Activated naive CD4-positive, alpha-beta T cell treated with anti-CD3 and anti-CD28 coated beads for 36 hours (primary cell): ENCODE measurements around the gene ARMC3. TPM values are rescaled to one million over a fixed set of nuclear protein-coding genes. Genes with fewer than 3 reads are reported as not detected.

Experiments
- CTCF ChIA-PET: fragments of 350-600 bp; sonication (Branson Sonifier 250); formaldehyde crosslinking; loops from one replicate; lab custom pipeline; 2021; ENCODE audit warnings: antibody characterized with exemption; lab: Charles Lee
- DNase-seq: peaks from one replicate; pipeline ENCODE4 v3.0.0-alpha.2; 2020
- H3K27ac Mint-ChIP-seq: one replicate; pipeline ENCODE4 v1.8.0; 2021; ENCODE audit warnings: mild to moderate bottlenecking, mixed read lengths
- H3K27me3 Mint-ChIP-seq: one replicate; pipeline ENCODE4 v1.8.0; 2021; ENCODE audit warnings: low read depth, mixed read lengths
- H3K36me3 Mint-ChIP-seq: one replicate; pipeline ENCODE4 v1.8.0; 2021; ENCODE audit warnings: low read depth, mixed read lengths
- H3K4me1 Mint-ChIP-seq: one replicate; pipeline ENCODE4 v1.8.0; 2021; ENCODE audit warnings: low read depth, mixed read lengths
- H3K4me3 Mint-ChIP-seq: one replicate; pipeline ENCODE4 v1.8.0; 2021; ENCODE audit warnings: mild to moderate bottlenecking, moderate library complexity, mixed read lengths
- H3K9me3 Mint-ChIP-seq: one replicate; pipeline ENCODE4 v1.8.0; 2021; ENCODE audit warnings: mixed read lengths
- intact Hi-C: fragments of 100-400 bp; cut with micrococcal nuclease; formaldehyde crosslinking; loops from one replicate; pipeline ENCODE4 v1.15.1; 2023
- total RNA-seq, 2 experiments: library from RNA; stranded (reverse); gene quantifications; one replicate each; pipeline ENCODE4 v1.2.3, GENCODE V29; 2021

ARMC3 gene
- total RNA-seq, 2 experiments from 2014 or later: not detected

GRCh38 chr10:22980822-22981221 is 53.0 kb downstream of the ARMC3 start:
- Mint-ChIP-seq H3K27me3 (peaks cover 3% of the 10 kb centered on the region), H3K36me3 (no peaks in the 10 kb centered on the region), H3K9me3 (no peaks in the 10 kb centered on the region), H3K27ac (no peak overlapping the region), H3K4me1 (no peaks in the 10 kb centered on the region), H3K4me3 (no peak overlapping the region)
- intact Hi-C loops: no loop called here
- CTCF ChIA-PET: interaction anchor here (1.1 kb wide), 1 partner anchor 8 kb away, joined by 5 read pairs; no protein-coding TSS in a partner anchor
- DNase-seq: no peak

- Mint-ChIP-seq H3K9me3 (no peaks in the 10 kb centered on the region), H3K27ac (no peak overlapping the region), H3K27me3 (no peaks in the 10 kb centered on the region), H3K4me3 (no peak overlapping the region), H3K36me3 (no peaks in the 10 kb centered on the region), H3K4me1 (peaks cover 3% of the 10 kb centered on the region)
- CTCF ChIA-PET: no interaction called here
- DNase-seq: no peak
- intact Hi-C loops: no loop called here
These were observed 56.2 kb downstream of the ARMC3 start for GRCh38 chr10:22984066-22984465.

GRCh38 chr10:22986771-22987542 is 59.1 kb downstream of the ARMC3 start:
- Mint-ChIP-seq H3K9me3 (no peaks in the 10 kb centered on the region), H3K4me3 (no peak overlapping the region), H3K27ac (no peak overlapping the region), H3K36me3 (no peaks in the 10 kb centered on the region), H3K27me3 (no peaks in the 10 kb centered on the region), H3K4me1 (peaks cover 9% of the 10 kb centered on the region)
- CTCF ChIA-PET: interaction anchor here (0.6 to 4.2 kb wide), 6 partner anchors 17 to 433 kb away, joined by 3 to 40 read pairs (median 5); no protein-coding TSS in a partner anchor
- intact Hi-C loops: loop anchor here (1.0 to 5.0 kb wide), 6 partner anchors 275 to 998 kb away; partner anchors contain the start of genes COMMD3 and PIP4K2A
- no peak for DNase-seq

- intact Hi-C loops: loop anchor here (1.0 to 5.0 kb wide), 12 partner anchors 80 to 1710 kb away; partner anchors contain the start of genes COMMD3, DNAJC1 and PIP4K2A
- CTCF ChIA-PET: interaction anchor here (0.6 to 4.2 kb wide), 34 partner anchors 8 to 1997 kb away, joined by 3 to 40 read pairs (median 4); no protein-coding TSS in a partner anchor
- Mint-ChIP-seq H3K36me3 (no peaks in the 10 kb centered on the region), H3K9me3 (no peaks in the 10 kb centered on the region), H3K4me3 (no peak overlapping the region), H3K4me1 (peaks cover 11% of the 10 kb centered on the region), H3K27ac (no peak overlapping the region), H3K27me3 (no peaks in the 10 kb centered on the region)
- DNase-seq: peak; percentile 82
These were observed 60.9 kb downstream of the ARMC3 start for GRCh38 chr10:22988581-22989360.

- Mint-ChIP-seq H3K36me3 (no peaks in the 10 kb centered on the region), H3K27me3 (no peaks in the 10 kb centered on the region), H3K9me3 (no peaks in the 10 kb centered on the region), H3K4me1 (peaks cover 11% of the 10 kb centered on the region), H3K27ac (no peak overlapping the region), H3K4me3 (no peak overlapping the region)
- intact Hi-C loops: no loop called here
- no peak for DNase-seq
- CTCF ChIA-PET: interaction anchor here (0.7 to 4.2 kb wide), 8 partner anchors 137 to 997 kb away, joined by 3 to 40 read pairs (median 6); no protein-coding TSS in a partner anchor
These were observed 62.6 kb downstream of the ARMC3 start for GRCh38 chr10:22990443-22990842.

- intact Hi-C loops: loop anchor here (1.0 kb wide), 1 partner anchor 76 kb away; no protein-coding TSS in a partner anchor
- peaks cover 11% of the 10 kb centered on the region for H3K4me1 Mint-ChIP-seq
- no peaks in the 10 kb centered on the region for H3K36me3 Mint-ChIP-seq
- H3K9me3 Mint-ChIP-seq: no peaks in the 10 kb centered on the region
- no peak overlapping the region for H3K27ac Mint-ChIP-seq
- no peak overlapping the region for H3K4me3 Mint-ChIP-seq
- H3K27me3 Mint-ChIP-seq: peaks cover 3% of the 10 kb centered on the region
- CTCF ChIA-PET: no interaction called here
- DNase-seq: peak; percentile 69
These were observed 64.2 kb downstream of the ARMC3 start for GRCh38 chr10:22992075-22992474.

GRCh38 chr10:22992621-22993020 is 64.8 kb downstream of the ARMC3 start:
- Mint-ChIP-seq H3K36me3 (no peaks in the 10 kb centered on the region), H3K4me1 (peaks cover 11% of the 10 kb centered on the region), H3K27ac (no peak overlapping the region), H3K4me3 (no peak overlapping the region), H3K9me3 (no peaks in the 10 kb centered on the region), H3K27me3 (peaks cover 3% of the 10 kb centered on the region)
- no peak for DNase-seq
- intact Hi-C loops: loop anchor here (1.0 kb wide), 1 partner anchor 76 kb away; no protein-coding TSS in a partner anchor
- CTCF ChIA-PET: no interaction called here

- CTCF ChIA-PET: no interaction called here
- H3K27ac Mint-ChIP-seq: no peak overlapping the region
- no peaks in the 10 kb centered on the region for H3K36me3 Mint-ChIP-seq
- peaks cover 11% of the 10 kb centered on the region for H3K4me1 Mint-ChIP-seq
- intact Hi-C loops: no loop called here
- no peak overlapping the region for H3K4me3 Mint-ChIP-seq
- H3K27me3 Mint-ChIP-seq: peaks cover 3% of the 10 kb centered on the region
- no peak for DNase-seq
- no peaks in the 10 kb centered on the region for H3K9me3 Mint-ChIP-seq
These were observed 65.5 kb downstream of the ARMC3 start for GRCh38 chr10:22993314-22993713.

- no peak overlapping the region for H3K4me3 Mint-ChIP-seq
- intact Hi-C loops: no loop called here
- CTCF ChIA-PET: interaction anchor here (1.3 kb wide), 1 partner anchor 8 kb away, joined by 4 read pairs; no protein-coding TSS in a partner anchor
- H3K36me3 Mint-ChIP-seq: no peaks in the 10 kb centered on the region
- DNase-seq: no peak
- peaks cover 3% of the 10 kb centered on the region for H3K27me3 Mint-ChIP-seq
- no peak overlapping the region for H3K27ac Mint-ChIP-seq
- H3K9me3 Mint-ChIP-seq: no peaks in the 10 kb centered on the region
- H3K4me1 Mint-ChIP-seq: peaks cover 1% of the 10 kb centered on the region
These were observed 69.2 kb downstream of the ARMC3 start for GRCh38 chr10:22997096-22997495.

- no peak overlapping the region for H3K4me3 Mint-ChIP-seq
- no peaks in the 10 kb centered on the region for H3K4me1 Mint-ChIP-seq
- no peaks in the 10 kb centered on the region for H3K36me3 Mint-ChIP-seq
- intact Hi-C loops: no loop called here
- H3K27me3 Mint-ChIP-seq: peaks cover 3% of the 10 kb centered on the region
- H3K9me3 Mint-ChIP-seq: no peaks in the 10 kb centered on the region
- no peak for DNase-seq
- CTCF ChIA-PET: interaction anchor here (1.3 kb wide), 1 partner anchor 9 kb away, joined by 4 read pairs; no protein-coding TSS in a partner anchor
- H3K27ac Mint-ChIP-seq: no peak overlapping the region
These were observed 70.2 kb downstream of the ARMC3 start for GRCh38 chr10:22998091-22998490.

GRCh38 chr10:22999942-23000341 is 72.1 kb downstream of the ARMC3 start:
- no peaks in the 10 kb centered on the region for H3K9me3 Mint-ChIP-seq
- no peak overlapping the region for H3K4me3 Mint-ChIP-seq
- intact Hi-C loops: no loop called here
- no peaks in the 10 kb centered on the region for H3K36me3 Mint-ChIP-seq
- no peak overlapping the region for H3K27ac Mint-ChIP-seq
- no peaks in the 10 kb centered on the region for H3K4me1 Mint-ChIP-seq
- peaks cover 9% of the 10 kb centered on the region for H3K27me3 Mint-ChIP-seq
- CTCF ChIA-PET: interaction anchor here (0.9 kb wide), 1 partner anchor 10 kb away, joined by 3 read pairs; no protein-coding TSS in a partner anchor
- DNase-seq: no peak

GRCh38 chr10:23001901-23002516 is 74.2 kb downstream of the ARMC3 start:
- Mint-ChIP-seq H3K4me1 (no peaks in the 10 kb centered on the region), H3K27me3 (peaks cover 9% of the 10 kb centered on the region), H3K9me3 (no peaks in the 10 kb centered on the region), H3K27ac (no peak overlapping the region), H3K4me3 (no peak overlapping the region), H3K36me3 (no peaks in the 10 kb centered on the region)
- DNase-seq: no peak
- CTCF ChIA-PET: no interaction called here
- intact Hi-C loops: no loop called here
